NCI-H748 (cell line): Measurements from ENCODE around the gene NTSR2.

Experiments
- DNase-seq: peaks from one replicate; lab custom pipeline; 2025; ENCODE audit not compliant: unreplicated experiment; lab: John Stamatoyannopoulos, UW

Gene NTSR2

GRCh38 chr2:11630855-11631254 lies 39.1 kb downstream of the NTSR2 start:
- no peak for DNase-seq

- DNase-seq, result no peak
Observed at GRCh38 chr2:11629851-11630250, 40.1 kb downstream of the NTSR2 start.

GRCh38 chr2:11629215-11629614 lies 40.8 kb downstream of the NTSR2 start:
- DNase-seq, result no peak

- no peak for DNase-seq
Observed at GRCh38 chr2:11628675-11629074, 41.3 kb downstream of the NTSR2 start.

- DNase-seq, result no peak
Observed at GRCh38 chr2:11625671-11626070, 44.3 kb downstream of the NTSR2 start.

GRCh38 chr2:11624893-11625292 lies 45.1 kb downstream of the NTSR2 start:
- no peak for DNase-seq

- DNase-seq, result no peak
Observed at GRCh38 chr2:11622611-11623010, 47.4 kb downstream of the NTSR2 start.

- no peak for DNase-seq
Observed at GRCh38 chr2:11621410-11621809, 48.6 kb downstream of the NTSR2 start.

- DNase-seq, result no peak
Observed at GRCh38 chr2:11618708-11619062, 51.3 kb downstream of the NTSR2 start.

GRCh38 chr2:11617984-11618707 lies 51.8 kb downstream of the NTSR2 start:
- no peak for DNase-seq

GRCh38 chr2:11617527-11617926 lies 52.5 kb downstream of the NTSR2 start:
- DNase-seq, result no peak

- DNase-seq, result no peak
Observed at GRCh38 chr2:11616851-11617415, 53.1 kb downstream of the NTSR2 start.

GRCh38 chr2:11616097-11616687 lies 53.8 kb downstream of the NTSR2 start:
- DNase-seq, result no peak

- DNase-seq, result no peak
Observed at GRCh38 chr2:11615209-11615608, 54.8 kb downstream of the NTSR2 start.

- no peak for DNase-seq
Observed at GRCh38 chr2:11613297-11613696, 56.7 kb downstream of the NTSR2 start.

- no peak for DNase-seq
Observed at GRCh38 chr2:11612553-11613215, 57.3 kb downstream of the NTSR2 start.

- no peak for DNase-seq
Observed at GRCh38 chr2:11611251-11611650, 58.7 kb downstream of the NTSR2 start.

- DNase-seq, result no peak
Observed at GRCh38 chr2:11610624-11611242, 59.3 kb downstream of the NTSR2 start.
